BE2C (cell line): ENCODE data around the gene CSF2.
"Not testable (repeated sequence)": the region's sequence is repeated elsewhere in the genome, so short reads cannot be mapped to it uniquely, and the experiment has no call there.

ENCODE experiments used
- DNase-seq: peaks from one replicate; pipeline ENCODE4 v3.0.0-alpha.2; 2020
- H3K27me3 ChIP-seq: fragments of 250-450 bp; sonication (Bioruptor Pico); 2 replicates; pipeline ENCODE4 v1.5.1; 2020; ENCODE audit warnings: mild to moderate bottlenecking
- H3K36me3 ChIP-seq: fragments of 250-450 bp; sonication (Bioruptor Pico); 2 replicates; pipeline ENCODE4 v1.5.1; 2020; ENCODE audit warnings: mild to moderate bottlenecking
- H3K4me1 ChIP-seq: fragments of 250-450 bp; sonication (Bioruptor Pico); 2 replicates; pipeline ENCODE4 v1.5.1; 2020
- H3K4me3 ChIP-seq: 2 replicates; pipeline ENCODE4 v1.5.1; 2011; ENCODE audit warnings: low read depth, low read length
- H3K9me3 ChIP-seq: fragments of 250-450 bp; sonication (Bioruptor Pico); 2 replicates; pipeline ENCODE4 v1.5.1; 2020
- TF ChIP-seq, protein P1 (sequence below): IDR thresholded peaks from 2 replicates; pipeline ENCODE4 v1.5.1; 2012; ENCODE audit warnings: mild to moderate bottlenecking, low read depth, low read length

Gene CSF2

DNA sequence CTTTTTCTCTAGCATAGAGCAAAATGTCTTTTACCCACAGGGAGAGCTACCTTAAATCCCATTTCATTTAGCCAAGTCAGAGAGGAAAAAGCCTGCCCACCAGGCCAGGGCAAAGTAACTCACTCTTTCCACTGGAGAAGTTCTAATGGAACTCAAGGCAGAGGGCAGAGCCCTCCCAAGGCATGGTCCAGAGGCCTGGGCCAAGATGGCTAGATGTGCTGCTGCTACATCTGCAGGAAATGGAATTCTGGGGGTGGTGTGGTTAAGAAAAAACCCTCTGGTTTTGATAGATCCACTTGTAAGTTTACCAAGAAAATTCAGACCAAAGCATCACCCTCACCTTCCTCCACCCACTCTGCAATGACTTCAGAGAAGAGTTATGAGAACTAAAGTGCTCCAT lies 37.3 kb downstream of the CSF2 start:
- H3K27me3 ChIP-seq: no peaks in the 10 kb centered on the region
- TF ChIP-seq, protein P1, sequence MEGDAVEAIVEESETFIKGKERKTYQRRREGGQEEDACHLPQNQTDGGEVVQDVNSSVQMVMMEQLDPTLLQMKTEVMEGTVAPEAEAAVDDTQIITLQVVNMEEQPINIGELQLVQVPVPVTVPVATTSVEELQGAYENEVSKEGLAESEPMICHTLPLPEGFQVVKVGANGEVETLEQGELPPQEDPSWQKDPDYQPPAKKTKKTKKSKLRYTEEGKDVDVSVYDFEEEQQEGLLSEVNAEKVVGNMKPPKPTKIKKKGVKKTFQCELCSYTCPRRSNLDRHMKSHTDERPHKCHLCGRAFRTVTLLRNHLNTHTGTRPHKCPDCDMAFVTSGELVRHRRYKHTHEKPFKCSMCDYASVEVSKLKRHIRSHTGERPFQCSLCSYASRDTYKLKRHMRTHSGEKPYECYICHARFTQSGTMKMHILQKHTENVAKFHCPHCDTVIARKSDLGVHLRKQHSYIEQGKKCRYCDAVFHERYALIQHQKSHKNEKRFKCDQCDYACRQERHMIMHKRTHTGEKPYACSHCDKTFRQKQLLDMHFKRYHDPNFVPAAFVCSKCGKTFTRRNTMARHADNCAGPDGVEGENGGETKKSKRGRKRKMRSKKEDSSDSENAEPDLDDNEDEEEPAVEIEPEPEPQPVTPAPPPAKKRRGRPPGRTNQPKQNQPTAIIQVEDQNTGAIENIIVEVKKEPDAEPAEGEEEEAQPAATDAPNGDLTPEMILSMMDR: no peak
- no peaks in the 10 kb centered on the region for H3K9me3 ChIP-seq
- H3K4me1 ChIP-seq: no peaks in the 10 kb centered on the region
- H3K36me3 ChIP-seq: no peaks in the 10 kb centered on the region
- H3K4me3 ChIP-seq: no peak overlapping the region
- no peak for DNase-seq

DNA sequence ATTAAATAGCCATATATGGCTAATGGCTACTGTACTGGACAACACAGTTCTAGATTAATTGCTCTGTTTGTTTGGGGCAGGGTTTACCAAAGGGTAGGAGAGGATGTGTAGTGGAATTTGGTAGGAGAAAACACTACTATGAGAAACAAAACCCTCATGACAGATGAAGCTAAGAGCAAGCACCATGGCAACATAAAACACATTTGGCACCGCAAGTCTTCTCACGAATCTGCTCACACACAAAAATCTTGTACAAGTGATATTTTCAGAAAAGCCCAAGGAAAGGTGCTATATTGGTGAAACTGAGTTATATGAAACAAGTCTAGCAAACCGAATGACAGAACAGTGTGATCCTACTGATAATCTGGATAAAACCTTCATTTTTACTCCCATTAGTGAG lies 38.5 kb downstream of the CSF2 start:
- DNase-seq: no peak
- no peaks in the 10 kb centered on the region for H3K36me3 ChIP-seq
- H3K9me3 ChIP-seq: no peaks in the 10 kb centered on the region
- H3K4me3 ChIP-seq: no peak overlapping the region
- TF ChIP-seq, protein P1: no peak
- no peaks in the 10 kb centered on the region for H3K27me3 ChIP-seq
- no peaks in the 10 kb centered on the region for H3K4me1 ChIP-seq

DNA sequence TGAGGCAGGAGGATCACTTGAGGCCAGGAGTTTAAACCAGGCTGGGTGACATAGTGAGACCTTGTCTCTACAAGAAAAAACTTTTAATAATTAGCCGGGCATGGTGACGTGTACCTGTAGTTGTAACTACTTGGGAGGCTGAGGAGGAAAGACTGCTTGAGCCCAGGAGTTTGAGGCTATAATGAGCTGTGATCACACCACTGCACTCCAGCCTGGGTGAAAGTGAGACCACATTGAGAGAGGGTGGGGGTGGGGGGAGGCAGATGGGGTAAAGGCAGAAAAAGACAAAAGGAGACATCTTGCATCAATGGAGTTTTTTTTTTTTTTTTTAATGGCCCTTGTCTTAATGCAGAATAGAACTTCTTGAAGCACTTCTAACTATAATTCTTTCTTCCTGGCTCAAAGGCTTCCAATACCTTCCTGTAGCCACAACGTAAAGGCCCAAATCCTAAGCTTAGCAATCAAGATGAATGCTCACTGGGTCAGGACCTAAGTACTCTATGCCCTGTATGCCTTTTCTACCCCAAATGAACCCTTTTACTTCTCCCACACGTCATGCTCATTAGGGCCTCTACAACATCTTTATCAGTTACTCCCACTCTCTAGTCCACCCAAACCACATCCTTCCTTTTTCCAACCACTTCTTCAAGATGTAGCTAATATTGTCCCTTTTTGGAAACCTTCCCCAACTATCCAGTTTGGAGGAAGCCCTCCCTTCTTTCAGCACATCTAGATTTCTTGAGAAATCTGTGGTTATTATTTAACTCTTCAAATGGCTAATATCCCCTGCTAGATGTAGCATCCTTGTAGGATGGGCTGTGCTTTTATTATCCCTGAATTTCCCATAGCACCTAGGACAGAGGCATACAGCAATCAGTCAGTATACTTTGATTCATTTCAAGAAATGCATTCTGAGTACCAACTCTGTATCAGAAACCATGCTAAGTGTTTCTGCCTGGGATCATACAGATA lies 40.8 kb downstream of the CSF2 start:
- Histone ChIP-seq H3K4me1 (no peaks in the 10 kb centered on the region), H3K27me3 (no peaks in the 10 kb centered on the region), H3K9me3 (no peaks in the 10 kb centered on the region), H3K4me3 (no peak overlapping the region), H3K36me3 (no peaks in the 10 kb centered on the region)
- TF ChIP-seq, protein P1: no peak
- DNase-seq: no peak

DNA sequence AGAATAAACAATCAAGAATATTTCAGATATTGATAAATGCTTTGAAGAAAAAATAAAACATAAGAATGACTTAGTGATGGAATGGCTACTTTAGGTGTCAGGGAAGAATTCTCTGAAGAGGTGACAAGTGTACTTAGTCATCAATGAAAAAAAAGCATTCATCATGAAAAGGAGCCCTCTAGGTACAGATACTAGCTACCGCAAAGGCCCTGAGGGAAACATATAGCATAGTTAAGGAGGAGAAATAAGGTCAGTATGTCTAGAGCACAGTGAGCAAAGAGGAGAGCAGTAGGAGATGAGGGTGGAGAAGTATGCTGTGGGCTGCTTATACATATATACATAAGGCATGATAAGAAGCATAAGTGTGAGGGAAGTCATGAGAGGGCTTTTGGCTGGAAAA lies 41.8 kb downstream of the CSF2 start:
- no peaks in the 10 kb centered on the region for H3K36me3 ChIP-seq
- H3K9me3 ChIP-seq: no peaks in the 10 kb centered on the region
- no peaks in the 10 kb centered on the region for H3K27me3 ChIP-seq
- H3K4me3 ChIP-seq: no peak overlapping the region
- H3K4me1 ChIP-seq: no peaks in the 10 kb centered on the region
- DNase-seq: no peak
- TF ChIP-seq, protein P1: no peak

DNA sequence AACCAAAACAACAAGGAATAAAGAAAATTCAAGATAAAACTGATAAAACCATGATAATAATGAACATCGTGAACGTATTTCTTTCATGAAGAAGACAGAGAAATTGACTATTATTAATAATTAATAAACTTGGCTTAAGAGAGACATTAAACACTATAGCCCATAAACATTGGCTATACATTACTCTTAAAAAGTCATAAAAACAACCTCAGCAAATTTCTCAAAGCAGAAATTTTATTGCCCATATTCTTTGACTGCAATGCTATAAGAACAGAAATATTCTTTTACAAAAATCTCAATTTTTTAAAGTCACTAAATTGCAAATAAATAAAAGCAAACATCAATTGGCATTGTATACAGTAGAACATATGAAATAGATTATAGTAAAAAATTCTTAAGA lies 42.5 kb downstream of the CSF2 start:
- Histone ChIP-seq H3K4me3 (no peak overlapping the region), H3K4me1 (no peaks in the 10 kb centered on the region), H3K27me3 (no peaks in the 10 kb centered on the region), H3K36me3 (no peaks in the 10 kb centered on the region), H3K9me3 (no peaks in the 10 kb centered on the region)
- TF ChIP-seq, protein P1: no peak
- DNase-seq: no peak

DNA sequence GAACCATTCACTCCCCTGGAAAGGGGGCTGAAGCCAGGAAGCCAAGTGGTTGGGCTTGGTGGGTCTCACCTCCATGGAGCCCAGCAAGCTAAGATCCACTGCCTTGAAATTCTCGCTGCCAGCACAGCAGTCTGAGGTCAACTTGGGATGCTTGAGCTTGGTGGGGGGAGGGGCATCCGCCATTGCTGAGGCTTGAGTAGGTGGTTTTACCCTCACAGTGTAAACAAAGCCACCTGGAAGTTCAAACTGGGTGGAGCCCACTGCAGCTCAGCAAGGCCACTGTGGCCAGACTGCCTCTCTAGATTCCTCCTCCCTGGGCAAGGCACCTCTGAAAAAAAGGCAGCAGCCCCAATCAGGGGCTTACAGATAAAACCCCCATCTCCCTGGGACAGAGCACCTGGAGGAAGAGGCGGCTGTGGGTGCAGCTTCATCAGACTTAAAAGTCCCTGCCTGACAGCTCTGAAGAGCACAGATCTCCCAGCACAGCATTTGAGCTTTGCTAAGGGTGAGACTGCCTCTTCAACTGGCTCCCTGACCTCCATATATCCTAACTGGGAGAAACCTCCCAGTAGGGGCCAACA lies 43.4 kb downstream of the CSF2 start:
- H3K4me1 ChIP-seq, DNase-seq, H3K9me3 ChIP-seq, H3K36me3 ChIP-seq, H3K27me3 ChIP-seq, H3K4me3 ChIP-seq: not testable (repeated sequence)

DNA sequence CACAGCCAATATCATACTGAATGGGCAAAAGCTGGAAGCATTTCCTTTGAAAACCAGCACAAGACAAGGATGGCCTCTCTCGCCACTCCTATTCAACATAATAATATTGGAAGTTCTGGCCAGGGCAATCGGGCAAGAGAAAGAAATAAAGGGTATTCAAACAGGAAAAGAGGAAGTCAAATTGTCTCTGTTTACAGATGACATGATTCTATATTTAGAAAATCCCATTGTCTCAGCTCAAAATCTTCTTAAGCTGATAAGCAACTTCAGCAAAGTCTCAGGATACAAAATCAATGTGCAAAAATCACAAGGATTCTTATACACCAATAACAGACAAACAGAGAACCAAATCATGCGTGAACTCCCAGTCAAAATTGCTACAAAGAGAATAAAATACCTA lies 47.1 kb downstream of the CSF2 start:
- H3K4me3 ChIP-seq, H3K4me1 ChIP-seq, H3K9me3 ChIP-seq, H3K36me3 ChIP-seq, DNase-seq, H3K27me3 ChIP-seq: not testable (repeated sequence)

DNA sequence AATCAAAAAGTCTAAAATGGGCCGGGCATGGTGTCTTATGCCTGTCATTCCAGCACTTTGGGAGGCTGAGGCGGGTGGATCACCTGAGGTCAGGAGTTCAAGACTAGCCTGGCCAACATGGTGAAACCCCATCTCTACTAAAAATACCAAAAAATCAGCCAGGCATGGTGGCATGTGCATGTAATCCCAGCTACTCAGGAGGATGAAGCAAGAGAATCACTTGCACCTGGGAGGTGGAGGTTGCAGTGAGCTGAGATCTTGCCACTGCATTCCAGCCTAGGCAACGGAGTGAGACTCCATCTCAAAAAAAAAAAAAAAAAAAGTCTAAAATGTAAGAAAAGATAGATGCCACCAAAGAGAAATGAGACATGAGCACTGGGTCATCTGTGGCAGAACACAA lies 49.4 kb downstream of the CSF2 start:
- H3K36me3 ChIP-seq, H3K27me3 ChIP-seq: not testable (repeated sequence)

DNA sequence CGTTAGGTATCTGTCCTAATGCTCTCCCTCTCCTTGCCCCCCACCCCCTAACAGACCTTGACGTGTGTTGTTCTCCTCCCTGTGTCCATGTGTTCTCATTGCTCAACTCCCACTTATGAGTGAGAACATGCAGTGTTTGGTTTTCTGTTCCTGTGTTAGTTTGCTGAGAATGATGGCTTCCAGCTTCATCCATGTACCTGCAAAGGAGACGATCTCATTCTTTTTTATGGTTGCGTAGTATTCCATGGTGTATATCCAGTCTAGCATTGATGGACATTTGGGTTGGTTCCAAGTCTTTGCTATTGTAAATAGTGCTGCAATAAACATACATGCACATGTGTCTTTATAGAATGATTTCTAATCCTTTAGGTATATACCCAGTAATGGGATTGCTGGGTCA lies 50.0 kb downstream of the CSF2 start:
- not testable (repeated sequence) for H3K9me3 ChIP-seq, H3K27me3 ChIP-seq

More for the DNA sequence above, 49.4 kb downstream of the CSF2 start:
- not testable (repeated sequence) for H3K9me3 ChIP-seq, H3K4me1 ChIP-seq, H3K4me3 ChIP-seq, DNase-seq

More for the DNA sequence above, 50.0 kb downstream of the CSF2 start:
- H3K4me1 ChIP-seq, DNase-seq, H3K36me3 ChIP-seq, H3K4me3 ChIP-seq: not testable (repeated sequence)
